Liver (tissue), 3 donors: ENCODE results near the gene DPY19L3.

ENCODE experiments used
- ATF3 ChIP-seq: IDR thresholded peaks from 2 replicates; pipeline ENCODE4 v1.6.1; 2016; ENCODE audit warnings: antibody characterized with exemption
- CTCF ChIP-seq: fragments of 150-350 bp; IDR thresholded peaks from 2 replicates; pipeline ENCODE4 v1.5.1; 2017; ENCODE audit warnings: improper control_type of control experiment, low read depth, low read length; ENCODE audit not compliant: missing input control
- FOXA1 ChIP-seq: IDR thresholded peaks from 2 replicates; pipeline ENCODE4 v1.6.1; 2016; ENCODE audit warnings: antibody characterized with exemption
- GABPA ChIP-seq, 2 donors: IDR thresholded peaks in 1 of 2; conservative IDR thresholded peaks in 1 of 2; 2 replicates each; pipeline ENCODE4 v1.6.1; 2016; ENCODE audit warnings: antibody characterized with exemption in 2 of 2, mild to moderate bottlenecking in 1 of 2, moderate library complexity in 1 of 2
- HNF4A ChIP-seq, 2 donors: conservative IDR thresholded peaks; 2 replicates each; pipeline ENCODE4 v1.6.1; 2016; ENCODE audit warnings: antibody characterized with exemption in 2 of 2, mild to moderate bottlenecking in 2 of 2
- JUND ChIP-seq, 2 donors: IDR thresholded peaks; 2 replicates each; pipeline ENCODE4 v1.6.1; 2016; ENCODE audit warnings: antibody characterized with exemption in 2 of 2
- MAX ChIP-seq: IDR thresholded peaks from 2 replicates; pipeline ENCODE4 v1.6.1; 2016; ENCODE audit warnings: antibody characterized with exemption
- RAD21 ChIP-seq, 2 donors: IDR thresholded peaks; 2 replicates each; pipeline ENCODE4 v1.6.1; 2016; ENCODE audit warnings: antibody characterized with exemption in 2 of 2, mild to moderate bottlenecking in 2 of 2
- REST ChIP-seq: IDR thresholded peaks from 2 replicates; pipeline ENCODE4 v1.6.1; 2016; ENCODE audit warnings: antibody characterized with exemption, mild to moderate bottlenecking
- SP1 ChIP-seq: IDR thresholded peaks from 2 replicates; pipeline ENCODE4 v1.6.1; 2018; ENCODE audit warnings: antibody characterized with exemption, mild to moderate bottlenecking
- TAF1 ChIP-seq: conservative IDR thresholded peaks from 2 replicates; pipeline ENCODE4 v1.6.1; 2016; ENCODE audit warnings: antibody characterized with exemption, mild to moderate bottlenecking
- YY1 ChIP-seq: IDR thresholded peaks from 2 replicates; pipeline ENCODE4 v1.6.1; 2016; ENCODE audit warnings: antibody characterized with exemption, mild to moderate bottlenecking
- ZBTB33 ChIP-seq: IDR thresholded peaks from 2 replicates; pipeline ENCODE4 v1.6.1; 2016; ENCODE audit warnings: antibody characterized with exemption
- donor health status: healthy.
- donor health status: healthy.

- TF ChIP-seq REST, result no peak
- no peak for TF ChIP-seq HNF4A (conservative IDR thresholded peaks at IDR 0.05)
- no peak for TF ChIP-seq RAD21 (IDR thresholded peaks at IDR 0.05)
- no peak for TF ChIP-seq CTCF
- no peak for TF ChIP-seq ATF3
- TF ChIP-seq SP1, result no peak
- TF ChIP-seq FOXA1, result no peak
- no peak for TF ChIP-seq ZBTB33
- TF ChIP-seq MAX, result no peak
- TF ChIP-seq JUND (IDR thresholded peaks at IDR 0.05), result no peak
- TF ChIP-seq YY1, result no peak
- no peak for TF ChIP-seq TAF1
- no peak for TF ChIP-seq GABPA (IDR thresholded peaks at IDR 0.05 in 1 of 2, conservative IDR thresholded peaks at IDR 0.05 in 1 of 2)
Observed at GRCh38 chr19:32483574-32483973, 78.0 kb downstream of the DPY19L3 start.
